Cardiac fibroblast (primary cell): Measurements from ENCODE around the gene CDKAL1.
A peak's percentile ranks its signal among the peaks of the same experiment; 100 is the strongest.

ENCODE experiments used
- DNase-seq, 2 donors: peaks; one replicate each; pipeline versions ENCODE4 v3.0.0 to v3.0.0-alpha.2; 2010; ENCODE audit warnings: low read depth in 2 of 2
- H3K4me3 ChIP-seq, 2 donors: replicated peaks in 1 of 2; 1 replicate in 1 of 2; 2 replicates in 1 of 2; pipeline ENCODE4 v1.5.1; 2011; ENCODE audit warnings: low read depth in 2 of 2, low read length in 2 of 2, mild to moderate bottlenecking in 2 of 2, moderate library complexity in 1 of 2
- CTCF ChIP-seq: IDR thresholded peaks from one replicate; pipeline ENCODE4 v1.5.1; 2011; ENCODE audit warnings: low read depth, mild to moderate bottlenecking, low read length, inconsistent platforms

The CDKAL1 gene

GRCh38 chr6:21220271-21220987, 686.2 kb downstream of the CDKAL1 start:
- H3K4me3 ChIP-seq: no peak overlapping the region
- DNase-seq: no peak
- TF ChIP-seq CTCF: no peak

GRCh38 chr6:21222656-21223055, 688.4 kb downstream of the CDKAL1 start:
- H3K4me3 ChIP-seq: no peak overlapping the region
- no peak for DNase-seq
- TF ChIP-seq CTCF: no peak

GRCh38 chr6:21225912-21226311, 691.7 kb downstream of the CDKAL1 start:
- no peak overlapping the region for H3K4me3 ChIP-seq
- TF ChIP-seq CTCF: no peak
- no peak for DNase-seq

DNA sequence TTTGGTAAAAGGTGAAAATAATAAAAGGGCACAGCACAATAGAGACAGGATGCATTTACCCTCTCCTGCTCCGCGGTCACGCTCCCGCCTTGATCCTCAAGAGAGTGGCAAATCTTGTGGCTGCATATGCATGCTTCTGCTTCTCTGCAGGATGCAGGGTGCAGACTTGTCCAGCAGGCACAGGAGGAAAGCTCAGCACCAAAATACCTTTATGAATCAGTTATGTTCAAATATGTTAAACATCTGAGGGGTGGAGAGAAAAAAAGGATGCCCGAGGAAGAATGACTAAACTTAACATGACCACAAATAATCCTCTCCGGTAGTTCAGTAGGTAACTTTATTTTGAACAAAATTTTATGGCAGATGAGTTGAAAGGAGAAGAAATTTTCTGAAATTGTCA, 693.2 kb downstream of the CDKAL1 start:
- TF ChIP-seq CTCF: no peak
- H3K4me3 ChIP-seq: no peak overlapping the region
- peak in 1 of 2 donors; percentile 43 for DNase-seq

- H3K4me3 ChIP-seq: no peak overlapping the region
- DNase-seq: peak in 1 of 2 donors; percentile 49
- no peak for TF ChIP-seq CTCF
Measured at GRCh38 chr6:21228411-21228810, 694.2 kb downstream of the CDKAL1 start.

DNA sequence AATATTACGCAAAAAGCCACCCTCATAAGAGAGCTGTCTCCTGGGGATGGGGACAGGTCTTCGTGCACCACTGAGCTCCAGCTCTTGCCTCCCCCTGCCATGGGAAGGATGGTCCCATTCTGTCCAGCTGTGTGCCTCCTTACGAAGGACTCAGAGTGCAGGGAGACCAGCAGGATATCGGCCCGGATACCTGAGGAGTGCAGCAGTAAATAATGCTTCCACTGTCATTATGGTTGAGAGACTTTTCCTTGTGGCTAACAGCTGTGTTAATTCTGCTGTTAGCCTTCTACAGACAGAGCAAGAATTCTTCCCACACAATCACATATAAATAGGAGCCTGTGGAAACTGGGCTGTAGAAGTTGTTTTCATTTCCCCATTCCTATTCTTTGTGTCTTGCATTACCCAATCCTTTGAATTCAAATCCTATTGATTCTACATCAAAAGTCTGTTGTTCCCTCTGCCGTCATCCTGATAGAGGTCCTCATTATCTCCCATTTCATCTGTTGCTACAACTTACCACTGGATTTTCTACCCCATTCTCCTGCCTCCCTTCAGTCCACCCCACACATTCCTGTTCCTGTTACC, 694.7 kb downstream of the CDKAL1 start:
- TF ChIP-seq CTCF: no peak
- DNase-seq: no peak
- no peak overlapping the region for H3K4me3 ChIP-seq
